Measurements from ENCODE around the gene DNAH1. TPM values are rescaled to one million over a fixed set of nuclear protein-coding genes. Genes with fewer than 3 reads are reported as not detected.

Gene DNAH1
- total RNA-seq, 1 experiment from 2014 or later, result 1.0 TPM

DNA sequence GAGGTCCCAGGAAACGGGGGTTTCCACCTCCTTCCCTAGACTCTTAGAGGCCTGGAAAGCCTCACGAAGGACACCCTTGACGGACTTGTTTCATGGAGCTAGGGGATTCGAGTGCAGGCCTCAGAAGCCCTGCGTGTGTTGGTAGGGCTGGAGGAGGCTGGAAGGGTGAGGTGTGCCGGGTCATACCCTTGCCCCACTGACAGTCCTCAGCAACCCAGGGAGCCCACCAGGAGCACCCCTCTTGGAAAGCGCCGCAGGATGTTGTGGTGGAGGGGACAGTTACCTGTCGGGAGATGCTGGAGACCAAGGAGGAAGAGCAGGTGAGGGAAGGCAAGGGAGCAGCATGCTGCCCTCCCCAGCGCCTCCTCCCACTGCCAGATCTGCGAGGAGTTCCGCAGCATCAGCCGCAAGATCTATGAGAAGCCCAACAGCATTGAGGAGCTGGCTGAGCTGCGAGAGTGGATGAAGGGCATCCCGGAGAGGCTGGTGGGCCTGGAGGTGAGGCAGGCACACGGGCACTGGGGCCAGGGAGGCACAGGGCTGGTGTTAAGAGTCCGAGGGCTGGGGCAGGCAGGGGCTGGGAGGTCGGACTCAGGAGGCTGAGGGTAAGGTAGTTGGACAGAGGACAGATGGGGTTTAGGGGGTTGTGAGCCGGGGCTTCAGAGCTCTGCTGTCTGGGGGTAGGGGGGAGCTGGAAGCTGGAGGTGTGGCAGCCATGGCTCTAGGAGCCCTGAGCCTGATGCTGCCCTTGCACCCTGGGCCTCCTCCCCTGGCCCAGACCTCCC, 33.7 kb downstream of the DNAH1 start:
- DNase-seq (ENCODE audit: low read depth), result no peak
- in situ Hi-C loops (cut with HindIII; ENCODE audit: low pct_unique_long_range_greater_than_20kb, low sequenced_read_pairs), result no loop called here

DNA sequence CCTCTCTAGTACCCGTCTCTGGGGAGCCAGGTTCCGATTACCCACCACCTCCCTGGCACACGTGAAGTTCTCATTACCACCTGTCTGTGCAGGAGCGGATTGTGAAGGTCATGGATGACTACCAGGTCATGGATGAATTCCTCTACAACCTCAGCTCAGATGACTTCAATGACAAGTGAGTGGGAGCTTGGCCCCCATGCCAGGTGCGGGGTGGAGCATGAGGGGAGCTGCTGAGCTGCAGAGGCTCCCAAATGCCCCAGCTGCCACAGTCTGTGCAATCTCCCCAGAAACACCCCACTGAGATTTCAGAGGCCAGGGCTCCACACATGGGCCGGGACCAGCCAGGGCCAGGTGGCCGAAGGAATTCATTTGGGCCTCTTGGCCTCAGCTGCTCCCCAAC, 34.3 kb downstream of the DNAH1 start:
- in situ Hi-C loops (cut with HindIII; ENCODE audit: low pct_unique_long_range_greater_than_20kb, low sequenced_read_pairs), result no loop called here
- DNase-seq (ENCODE audit: low read depth), result no peak

DNA sequence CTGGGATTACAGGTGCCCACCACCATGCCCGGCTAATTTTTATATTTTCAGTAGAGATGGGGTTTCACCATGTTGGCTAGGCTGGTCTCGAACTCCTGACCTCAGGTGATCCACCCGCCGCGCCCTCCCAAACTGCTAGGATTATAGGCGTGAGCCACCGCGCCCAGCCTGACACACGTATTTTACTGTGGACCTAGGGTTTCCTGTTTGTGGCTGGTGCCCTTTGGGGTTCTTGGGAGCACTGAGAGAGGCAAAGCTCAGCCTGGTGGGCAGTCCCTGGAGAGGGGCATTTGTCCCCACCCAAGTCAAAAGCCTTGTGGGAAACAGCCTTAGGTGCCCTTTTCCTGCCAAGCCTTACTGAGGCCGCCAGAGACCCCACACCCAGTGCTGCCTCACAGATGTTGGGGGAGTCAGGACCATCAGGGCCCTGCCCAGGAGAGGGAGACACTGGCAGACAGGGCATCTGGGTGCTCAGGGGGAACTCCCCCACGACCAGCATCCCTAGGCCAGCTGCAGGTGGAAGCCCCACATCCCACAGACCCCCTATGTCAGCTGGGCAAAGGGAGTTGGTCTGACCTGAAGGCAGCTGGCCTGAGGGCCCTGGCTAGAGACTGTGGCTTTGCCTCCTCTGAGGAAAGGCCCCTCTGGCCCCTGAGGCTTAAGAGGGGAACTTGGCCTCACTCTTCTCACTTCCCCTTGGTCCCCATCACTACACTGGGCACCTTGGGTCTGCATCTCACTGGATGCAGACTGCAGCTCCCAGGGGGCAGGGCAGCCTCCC, 35.1 kb downstream of the DNAH1 start:
- in situ Hi-C loops (cut with HindIII; ENCODE audit: low pct_unique_long_range_greater_than_20kb, low sequenced_read_pairs), result no loop called here
- DNase-seq (ENCODE audit: low read depth), result no peak

DNA sequence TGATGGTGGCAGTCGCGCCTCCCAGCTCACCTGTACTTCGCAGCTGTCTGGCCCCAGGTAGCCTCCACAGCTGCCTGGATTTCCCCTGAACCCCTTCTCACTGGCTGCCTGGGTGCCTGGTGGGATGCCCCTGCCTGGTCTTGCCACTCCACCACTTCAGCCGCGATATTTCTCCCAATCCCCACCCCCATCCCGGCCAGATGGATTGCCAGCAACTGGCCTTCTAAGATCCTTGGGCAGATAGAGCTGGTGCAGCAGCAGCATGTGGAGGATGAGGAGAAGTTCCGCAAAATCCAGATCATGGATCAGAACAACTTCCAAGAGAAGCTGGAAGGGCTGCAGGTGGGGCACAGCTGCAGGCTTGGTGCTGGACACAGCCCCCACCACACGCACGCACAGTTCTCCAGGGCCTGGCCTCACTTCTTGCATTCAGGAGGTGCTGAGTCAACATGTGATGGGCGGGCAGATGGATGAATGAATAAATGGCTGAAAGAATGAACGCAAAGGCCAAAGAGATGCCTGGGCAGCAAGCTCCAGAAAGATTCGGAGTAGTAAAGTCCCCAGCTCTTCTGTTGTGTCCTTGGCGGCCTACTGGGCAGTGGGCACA, 35.7 kb downstream of the DNAH1 start:
- in situ Hi-C loops (cut with HindIII; ENCODE audit: low pct_unique_long_range_greater_than_20kb, low sequenced_read_pairs), result no loop called here
- no peak for DNase-seq (ENCODE audit: low read depth)

DNA sequence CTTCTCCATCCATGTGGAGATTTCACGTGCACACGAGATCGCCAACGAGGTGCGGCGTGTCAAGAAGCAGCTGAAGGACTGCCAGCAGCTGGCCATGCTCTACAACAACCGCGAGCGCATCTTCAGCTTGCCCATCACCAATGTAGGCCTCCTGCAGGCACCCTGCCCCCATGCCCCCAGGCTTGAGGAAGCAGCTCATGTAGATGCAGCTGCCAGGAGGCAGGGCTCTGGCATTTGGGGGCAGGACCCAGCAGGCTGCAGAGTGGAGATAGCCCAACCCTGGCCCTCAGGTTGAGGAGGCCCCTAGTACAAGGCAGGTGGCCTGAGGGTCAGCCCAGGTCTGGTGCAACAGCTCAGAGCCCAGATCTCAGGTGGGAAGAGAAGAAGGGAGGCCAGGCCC, 36.4 kb downstream of the DNAH1 start:
- in situ Hi-C loops (cut with HindIII; ENCODE audit: low pct_unique_long_range_greater_than_20kb, low sequenced_read_pairs), result no loop called here
- no peak for DNase-seq (ENCODE audit: low read depth)

DNA sequence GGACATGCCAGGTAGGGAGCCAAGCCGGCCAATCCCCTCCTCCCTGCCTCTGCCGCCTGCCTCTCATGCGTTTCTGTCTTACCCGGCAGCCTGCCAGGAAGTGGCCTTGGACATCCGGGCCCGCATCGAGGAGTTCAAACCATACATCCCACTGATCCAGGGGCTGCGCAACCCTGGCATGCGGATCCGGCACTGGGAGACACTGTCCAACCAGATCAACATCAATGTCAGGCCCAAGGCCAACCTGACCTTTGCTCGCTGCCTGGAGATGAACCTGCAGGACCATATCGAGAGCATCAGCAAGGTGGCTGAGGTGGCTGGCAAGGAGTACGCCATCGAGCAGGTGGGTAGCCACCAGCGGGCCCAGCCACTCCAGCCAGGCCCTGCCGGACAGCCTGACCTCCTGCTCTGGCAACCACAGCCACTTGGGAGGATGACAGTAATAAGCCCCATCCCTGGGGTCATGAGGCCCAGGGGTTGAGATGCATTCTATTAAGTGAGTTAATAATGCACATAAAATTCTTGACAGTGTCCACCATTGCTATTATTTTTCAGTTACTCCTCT, 37.3 kb downstream of the DNAH1 start:
- in situ Hi-C loops (cut with HindIII; ENCODE audit: low pct_unique_long_range_greater_than_20kb, low sequenced_read_pairs), result no loop called here
- DNase-seq (ENCODE audit: low read depth), result no peak

DNA sequence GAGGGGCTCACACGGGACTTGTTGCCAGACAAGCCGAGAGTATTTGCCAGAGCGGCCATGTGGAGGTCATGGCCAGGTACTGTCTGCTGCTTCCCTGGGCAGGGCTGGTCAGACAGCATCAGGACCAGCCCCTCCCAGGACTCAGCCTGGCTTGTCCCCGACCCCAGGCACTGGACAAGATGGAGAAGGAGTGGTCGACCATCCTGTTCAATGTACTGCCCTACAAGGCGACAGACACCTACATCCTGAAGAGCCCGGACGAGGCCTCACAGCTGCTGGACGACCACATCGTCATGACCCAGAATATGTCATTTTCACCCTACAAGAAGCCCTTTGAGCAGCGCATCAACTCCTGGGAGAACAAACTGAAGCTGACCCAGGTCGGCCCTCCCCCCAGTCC, 38.6 kb downstream of the DNAH1 start:
- no peak for DNase-seq (ENCODE audit: low read depth)
- in situ Hi-C loops (cut with HindIII; ENCODE audit: low pct_unique_long_range_greater_than_20kb, low sequenced_read_pairs), result no loop called here

DNA sequence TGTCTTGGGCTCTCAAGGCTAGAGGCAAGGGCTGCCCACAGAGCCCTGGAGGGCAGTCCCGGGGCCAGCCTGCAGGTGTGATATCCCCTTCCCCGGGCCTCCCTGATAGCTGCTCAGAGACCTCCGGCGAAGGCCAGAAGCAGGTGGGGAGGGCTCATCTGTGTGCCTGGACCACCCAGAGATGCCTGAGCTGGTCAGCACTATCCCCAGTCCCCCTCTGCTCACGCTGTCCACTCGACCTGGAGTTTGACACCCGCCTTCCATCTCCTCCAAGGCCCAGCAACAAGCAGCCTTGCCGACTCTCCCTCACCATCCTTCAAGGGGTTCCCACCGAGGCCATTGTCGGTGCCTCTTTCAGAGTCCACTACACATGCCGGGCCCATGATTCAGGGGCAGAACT, 39.4 kb downstream of the DNAH1 start:
- DNase-seq (ENCODE audit: low read depth), result no peak
- in situ Hi-C loops (cut with HindIII; ENCODE audit: low pct_unique_long_range_greater_than_20kb, low sequenced_read_pairs), result no loop called here

DNA sequence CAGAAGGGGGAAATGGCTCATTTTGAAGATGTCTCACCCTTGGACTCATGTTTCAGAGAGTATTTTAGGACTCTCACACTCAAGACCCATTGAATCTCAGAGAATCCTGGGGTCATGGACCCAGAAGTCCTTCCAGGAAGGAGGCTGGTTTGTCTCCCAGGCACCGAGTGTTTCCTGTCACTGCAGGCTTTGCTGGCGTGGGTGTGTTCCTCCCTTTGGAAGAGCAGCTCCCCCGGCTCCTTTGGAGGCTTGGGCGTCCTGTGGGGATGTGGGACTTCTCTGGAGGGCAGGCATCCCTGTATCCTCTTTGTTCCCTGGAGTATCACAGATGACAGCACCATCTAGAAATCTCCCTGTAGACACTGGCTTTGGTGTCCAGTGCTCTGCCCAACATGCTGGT, 40.0 kb downstream of the DNAH1 start:
- in situ Hi-C loops (cut with HindIII; ENCODE audit: low pct_unique_long_range_greater_than_20kb, low sequenced_read_pairs), result no loop called here

DNA sequence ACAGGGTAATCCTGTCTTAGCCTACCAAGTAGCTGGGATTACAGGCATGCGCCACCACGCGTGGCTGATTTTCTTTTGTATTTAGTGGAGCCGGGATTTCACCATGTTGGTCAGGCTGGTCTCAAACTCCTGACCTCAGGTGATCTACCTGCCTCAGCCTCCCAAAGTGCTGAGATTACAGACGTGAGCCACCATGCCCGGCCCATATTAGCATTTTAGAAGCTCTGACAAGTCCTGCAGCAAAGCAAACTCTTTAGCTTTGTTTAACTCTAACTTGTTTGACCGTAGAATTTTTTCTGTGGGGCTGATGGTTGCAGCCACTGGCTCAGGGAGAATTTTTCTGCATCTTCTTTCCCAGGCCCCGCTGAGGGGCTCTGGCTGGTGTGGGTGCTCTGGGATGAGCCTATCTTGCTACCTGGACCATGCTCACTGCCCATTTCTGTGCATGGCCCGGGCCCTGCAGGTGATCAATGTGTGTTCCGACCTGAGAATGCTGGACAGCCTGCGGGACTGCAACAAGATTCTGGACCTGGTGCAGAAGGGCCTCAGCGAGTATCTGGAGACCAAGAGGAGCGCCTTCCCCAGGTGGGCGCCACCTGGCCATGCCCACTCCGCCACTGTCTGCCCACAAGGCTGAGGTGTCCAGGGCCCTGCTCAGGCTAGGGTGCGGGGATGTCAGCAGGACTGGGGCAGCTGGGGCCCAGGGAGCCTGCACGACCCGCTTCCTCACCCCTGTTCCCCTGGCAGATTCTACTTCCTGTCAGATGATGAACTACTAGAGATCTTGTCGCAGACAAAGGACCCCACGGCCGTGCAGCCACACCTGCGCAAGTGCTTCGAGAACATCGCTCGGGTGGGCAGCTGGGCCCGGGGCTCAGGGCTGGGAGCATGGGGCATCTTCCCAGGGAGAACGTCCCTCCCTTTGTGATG, 41.3 kb downstream of the DNAH1 start:
- no peak for DNase-seq (ENCODE audit: low read depth)
- in situ Hi-C loops (cut with HindIII; ENCODE audit: low pct_unique_long_range_greater_than_20kb, low sequenced_read_pairs), result no loop called here

More for the DNA sequence above, 40.0 kb downstream of the DNAH1 start:
- no peak for DNase-seq (ENCODE audit: low read depth)

DNA sequence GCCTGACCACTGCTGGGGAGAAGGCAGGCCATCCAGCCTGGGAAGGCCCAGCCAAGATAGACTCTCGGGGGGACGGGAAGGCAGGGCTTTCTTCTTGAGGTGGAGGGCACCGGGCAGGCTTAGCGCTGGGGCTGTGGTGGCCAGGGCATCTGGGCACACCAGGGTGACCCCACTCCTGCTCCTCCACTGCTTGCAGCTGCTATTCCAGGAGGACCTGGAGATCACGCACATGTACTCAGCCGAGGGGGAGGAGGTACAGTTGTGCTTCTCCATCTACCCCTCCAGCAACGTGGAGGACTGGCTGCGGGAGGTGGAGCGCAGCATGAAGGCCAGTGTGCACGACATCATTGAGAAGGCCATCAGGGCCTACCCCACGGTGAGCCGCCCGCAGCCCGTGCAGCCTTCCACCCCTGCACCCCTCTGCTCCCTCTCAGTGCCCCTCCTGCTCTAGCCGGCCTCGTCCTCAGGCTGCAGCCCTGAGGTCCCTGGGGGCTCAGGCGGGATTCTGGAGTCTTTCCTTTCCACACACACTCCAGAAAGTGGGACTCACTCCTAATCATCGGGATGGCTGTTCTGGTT, 42.3 kb downstream of the DNAH1 start:
- DNase-seq (ENCODE audit: low read depth), result no peak
- in situ Hi-C loops (cut with HindIII; ENCODE audit: low pct_unique_long_range_greater_than_20kb, low sequenced_read_pairs), result no loop called here

DNA sequence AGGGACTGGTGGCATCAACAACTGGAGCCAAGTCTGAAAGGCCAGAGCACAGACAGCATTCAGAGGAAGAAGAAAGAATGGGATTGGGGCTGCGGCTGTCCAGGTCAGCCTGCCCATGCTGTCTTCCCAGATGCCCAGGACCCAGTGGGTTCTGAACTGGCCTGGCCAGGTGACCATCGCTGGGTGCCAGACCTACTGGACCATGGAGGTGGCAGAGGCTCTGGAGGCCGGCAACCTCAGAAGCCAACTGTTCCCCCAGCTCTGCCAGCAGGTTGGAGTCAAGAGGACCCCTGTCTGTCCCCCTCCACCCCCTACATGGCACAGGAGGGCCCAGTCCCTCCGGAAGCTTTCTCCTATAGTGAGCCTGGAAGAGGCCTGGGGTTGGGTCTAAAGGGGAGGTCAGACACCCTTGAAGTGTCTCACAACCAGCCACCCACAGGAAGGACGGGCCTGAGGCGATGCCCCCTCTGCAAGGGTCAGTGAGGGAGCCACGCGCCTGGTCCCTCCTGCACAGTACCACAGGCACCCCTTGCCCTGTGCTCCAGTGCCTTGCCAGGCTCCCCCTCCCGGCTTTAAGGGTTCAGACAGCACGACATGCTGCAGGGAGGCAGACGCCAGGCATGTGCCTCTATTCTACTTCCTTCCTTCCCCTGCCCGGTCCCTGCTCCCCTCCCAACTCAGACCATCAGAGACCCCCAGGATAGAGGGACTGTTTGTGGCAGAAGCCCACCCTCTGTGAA, 43.2 kb downstream of the DNAH1 start:
- in situ Hi-C loops (cut with HindIII; ENCODE audit: low pct_unique_long_range_greater_than_20kb, low sequenced_read_pairs), result no loop called here
- no peak for DNase-seq (ENCODE audit: low read depth)

DNA sequence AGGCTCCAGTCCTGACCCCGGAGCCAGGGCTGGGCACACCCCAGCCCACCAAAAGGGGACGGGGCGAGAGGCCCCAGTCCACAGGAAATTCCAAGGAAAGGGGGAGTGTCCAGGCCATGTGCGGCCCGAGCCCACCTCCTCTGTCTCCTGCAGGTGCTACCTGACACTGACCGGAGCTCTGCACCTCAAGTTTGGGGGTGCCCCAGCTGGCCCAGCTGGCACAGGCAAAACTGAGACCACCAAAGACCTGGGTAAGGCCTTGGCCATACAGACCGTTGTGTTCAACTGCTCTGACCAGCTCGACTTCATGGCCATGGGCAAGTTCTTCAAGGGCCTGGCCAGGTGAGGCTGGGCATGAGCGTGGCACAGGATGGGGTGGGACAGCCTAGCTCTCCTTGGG, 44.9 kb downstream of the DNAH1 start:
- in situ Hi-C loops (cut with HindIII; ENCODE audit: low pct_unique_long_range_greater_than_20kb, low sequenced_read_pairs), result no loop called here
- DNase-seq (ENCODE audit: low read depth), result no peak

DNA sequence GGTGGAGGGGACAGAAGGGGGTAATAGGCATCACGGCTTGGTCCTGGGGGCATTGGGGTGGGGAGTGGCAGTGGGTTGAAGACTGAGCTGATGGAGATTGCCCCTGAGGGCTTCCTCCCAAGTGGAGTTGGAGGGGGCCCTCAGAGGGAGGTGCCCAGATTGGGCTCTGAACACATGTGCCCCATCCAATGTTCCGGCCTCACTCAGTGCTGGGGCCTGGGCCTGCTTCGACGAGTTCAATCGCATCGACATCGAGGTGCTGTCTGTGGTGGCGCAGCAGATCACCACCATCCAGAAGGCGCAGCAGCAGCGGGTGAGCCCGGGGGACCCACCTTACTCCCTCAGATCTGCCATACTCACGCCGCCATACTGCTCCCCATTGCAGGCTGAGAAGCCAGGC, 45.3 kb downstream of the DNAH1 start:
- DNase-seq (ENCODE audit: low read depth), result no peak
- in situ Hi-C loops (cut with HindIII; ENCODE audit: low pct_unique_long_range_greater_than_20kb, low sequenced_read_pairs), result no loop called here

DNA sequence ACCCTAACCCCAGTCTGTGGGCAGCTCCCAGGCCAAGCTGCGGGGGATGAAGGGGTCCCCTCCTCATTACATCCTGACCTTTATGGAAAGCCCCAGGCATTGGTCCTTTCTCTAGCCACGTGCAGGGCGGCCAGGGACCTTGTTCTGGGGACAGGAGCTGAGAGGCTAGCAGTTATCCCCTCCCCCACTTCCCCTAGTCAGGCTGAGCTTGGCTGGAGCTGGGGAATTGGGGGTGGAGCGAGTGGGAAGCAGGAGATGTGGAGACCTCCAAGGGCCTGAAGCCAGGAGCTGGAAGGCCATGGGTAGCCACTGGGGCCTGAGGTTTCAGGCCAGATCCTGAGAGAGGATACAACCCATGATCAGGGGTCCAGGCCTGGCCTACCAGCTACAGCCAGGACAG, 45.8 kb downstream of the DNAH1 start:
- in situ Hi-C loops (cut with HindIII; ENCODE audit: low pct_unique_long_range_greater_than_20kb, low sequenced_read_pairs), result no loop called here
- no peak for DNase-seq (ENCODE audit: low read depth)

DNA sequence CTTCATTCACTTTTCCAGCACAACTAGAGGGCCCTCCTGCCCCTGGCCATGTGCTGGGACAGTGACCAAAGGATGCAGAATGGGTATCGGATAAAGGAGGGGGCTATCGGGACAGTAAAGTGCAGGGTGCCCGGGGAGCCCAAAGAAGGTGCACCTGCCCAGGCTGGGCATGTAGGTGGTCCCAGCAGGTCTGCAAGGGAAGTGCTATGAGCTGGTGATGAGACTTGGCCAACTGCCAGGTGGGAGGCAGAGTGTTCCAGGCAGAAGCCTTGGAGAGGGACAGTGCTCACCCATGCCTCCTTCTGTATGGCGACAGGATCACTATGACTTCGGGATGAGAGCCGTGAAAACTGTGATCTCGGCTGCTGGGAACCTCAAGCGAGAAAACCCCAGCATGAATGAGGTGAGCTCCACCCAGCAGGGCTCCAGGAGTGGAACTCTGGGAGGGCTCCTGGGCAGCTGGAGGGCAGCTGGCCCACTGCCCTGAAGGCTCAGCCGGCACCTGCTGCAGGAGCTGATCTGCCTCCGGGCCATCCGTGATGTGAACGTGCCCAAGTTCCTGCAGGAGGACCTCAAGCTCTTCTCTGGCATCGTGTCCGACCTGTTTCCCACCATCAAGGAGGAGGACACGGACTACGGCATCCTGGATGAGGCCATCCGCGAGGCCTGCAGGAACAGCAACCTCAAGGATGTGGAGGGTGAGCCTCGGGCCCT, 48.4 kb downstream of the DNAH1 start:
- no peak for DNase-seq (ENCODE audit: low read depth)
- in situ Hi-C loops (cut with HindIII; ENCODE audit: low pct_unique_long_range_greater_than_20kb, low sequenced_read_pairs), result no loop called here

DNA sequence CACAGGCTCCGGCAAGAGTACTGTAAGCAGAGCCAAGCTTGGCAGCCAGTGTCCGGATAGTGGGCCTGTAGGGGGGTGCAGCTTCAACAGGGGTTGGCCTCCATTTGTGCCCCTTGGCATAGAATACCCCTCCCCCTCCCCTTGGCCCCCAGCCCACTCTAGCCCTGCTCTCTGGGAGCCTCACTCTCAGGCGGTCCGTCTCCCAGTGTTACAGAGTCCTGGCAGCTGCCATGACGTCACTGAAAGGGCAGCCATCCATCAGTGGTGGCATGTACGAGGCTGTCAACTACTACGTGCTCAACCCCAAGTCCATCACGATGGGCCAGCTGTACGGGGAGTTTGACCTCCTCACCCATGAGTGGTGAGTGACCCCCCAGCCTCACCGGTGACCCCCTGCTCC, 50.4 kb downstream of the DNAH1 start:
- in situ Hi-C loops (cut with HindIII; ENCODE audit: low pct_unique_long_range_greater_than_20kb, low sequenced_read_pairs), result no loop called here
- DNase-seq (ENCODE audit: low read depth), result no peak
